ENCODE results near the gene CADPS2.

CADPS2 gene

GRCh38 chr7:122433765-122434164, 452.5 kb downstream of the CADPS2 start:
- no peak for DNase-seq

- peak; percentile 7 for DNase-seq
These were observed 455.6 kb downstream of the CADPS2 start for GRCh38 chr7:122430710-122431109.

GRCh38 chr7:122429926-122430325, 456.3 kb downstream of the CADPS2 start:
- DNase-seq: no peak

- DNase-seq: no peak
These were observed 460.5 kb downstream of the CADPS2 start for GRCh38 chr7:122425731-122426130.

GRCh38 chr7:122423591-122423990, 462.7 kb downstream of the CADPS2 start:
- DNase-seq: no peak

GRCh38 chr7:122416336-122416735, 469.9 kb downstream of the CADPS2 start:
- DNase-seq: no peak

GRCh38 chr7:122415510-122415909, 470.8 kb downstream of the CADPS2 start:
- no peak for DNase-seq

- no peak for DNase-seq
These were observed 472.9 kb downstream of the CADPS2 start for GRCh38 chr7:122413339-122413738.

GRCh38 chr7:122412883-122413282, 473.4 kb downstream of the CADPS2 start:
- DNase-seq: peak; percentile 33

- peak; percentile 13 for DNase-seq
These were observed 473.8 kb downstream of the CADPS2 start for GRCh38 chr7:122412441-122412840.

GRCh38 chr7:122407195-122407594, 479.1 kb downstream of the CADPS2 start:
- no peak for DNase-seq

GRCh38 chr7:122403113-122403512, 483.1 kb downstream of the CADPS2 start:
- DNase-seq: no peak

GRCh38 chr7:122402235-122402634, 484.0 kb downstream of the CADPS2 start:
- DNase-seq: no peak

GRCh38 chr7:122397381-122397780, 488.9 kb downstream of the CADPS2 start:
- no peak for DNase-seq

- DNase-seq: no peak
These were observed 491.7 kb downstream of the CADPS2 start for GRCh38 chr7:122394512-122394911.

- no peak for DNase-seq
These were observed 501.7 kb downstream of the CADPS2 start for GRCh38 chr7:122384528-122384927.

- no peak for DNase-seq
These were observed 502.3 kb downstream of the CADPS2 start for GRCh38 chr7:122383934-122384333.

- no peak for DNase-seq
These were observed 505.3 kb downstream of the CADPS2 start for GRCh38 chr7:122380992-122381391.

GRCh38 chr7:122379491-122379890, 506.8 kb downstream of the CADPS2 start:
- DNase-seq: no peak

GRCh38 chr7:122369756-122370155, 516.5 kb downstream of the CADPS2 start:
- no peak for DNase-seq

- no peak for DNase-seq
These were observed 521.4 kb downstream of the CADPS2 start for GRCh38 chr7:122364761-122365280.

- DNase-seq: no peak
These were observed 523.1 kb downstream of the CADPS2 start for GRCh38 chr7:122363144-122363543.

- no peak for DNase-seq
These were observed 523.8 kb downstream of the CADPS2 start for GRCh38 chr7:122362473-122362872.

GRCh38 chr7:122354656-122355055, 531.6 kb downstream of the CADPS2 start:
- no peak for DNase-seq

- DNase-seq: no peak
These were observed 533.8 kb downstream of the CADPS2 start for GRCh38 chr7:122352454-122352853.

Measured in fibroblast of skin of scalp (primary cell).